NT2/D1 (cell line): Measurements from ENCODE around the gene EEF1E1.

ENCODE experiments used
- DNase-seq: peaks from one replicate; pipeline ENCODE4 v3.0.0-alpha.2; 2011; ENCODE audit warnings: low read depth, low spot score
- H3K27me3 ChIP-seq: 2 replicates; pipeline ENCODE4 v1.6.0; 2011; ENCODE audit warnings: mild to moderate bottlenecking; ENCODE audit not compliant: insufficient read length, insufficient read depth
- H3K36me3 ChIP-seq: 2 replicates; pipeline ENCODE4 v1.6.1; 2011; ENCODE audit warnings: mild to moderate bottlenecking, low read length, mixed read lengths; ENCODE audit not compliant: insufficient read depth, insufficient read length
- H3K4me1 ChIP-seq: 2 replicates; pipeline ENCODE4 v1.5.1; 2011; ENCODE audit not compliant: insufficient read depth, insufficient read length
- H3K4me3 ChIP-seq: 2 replicates; pipeline ENCODE4 v1.5.1; 2011; ENCODE audit warnings: low read depth; ENCODE audit not compliant: insufficient read length
- H3K9ac ChIP-seq: 2 replicates; pipeline ENCODE4 v1.6.0; 2011; ENCODE audit warnings: low read depth; ENCODE audit not compliant: insufficient read length
- H3K9me3 ChIP-seq: 2 replicates; pipeline ENCODE4 v1.5.1; 2011; ENCODE audit warnings: mild to moderate bottlenecking, low read length; ENCODE audit not compliant: insufficient read depth
- SUZ12 ChIP-seq: IDR thresholded peaks from 2 replicates; pipeline ENCODE4 v1.6.1; 2011; ENCODE audit not compliant: insufficient read length, insufficient read depth; ENCODE audit errors: extremely low read depth
- YY1 ChIP-seq: IDR thresholded peaks from 2 replicates; pipeline ENCODE4 v1.6.1; 2011; ENCODE audit not compliant: insufficient read length, insufficient read depth
- ZNF274 ChIP-seq: IDR thresholded peaks from 2 replicates; pipeline ENCODE4 v1.6.1; 2011; ENCODE audit warnings: mild to moderate bottlenecking, low read depth, low read length

The EEF1E1 gene

GRCh38 chr6:8080362-8081151 lies 21.8 kb downstream of the EEF1E1 start:
- peaks cover 23% of the 10 kb centered on the region for H3K36me3 ChIP-seq

GRCh38 chr6:8079126-8079525 lies 23.2 kb downstream of the EEF1E1 start:
- DNase-seq: no peak
- Histone ChIP-seq H3K36me3 (peaks cover 23% of the 10 kb centered on the region), H3K27me3 (no peaks in the 10 kb centered on the region), H3K4me3 (no peak overlapping the region), H3K4me1 (no peaks in the 10 kb centered on the region), H3K9ac (no peak overlapping the region), H3K9me3 (no peaks in the 10 kb centered on the region)
- no peak for TF ChIP-seq ZNF274
- no peak for TF ChIP-seq YY1
- TF ChIP-seq SUZ12: no peak

More at GRCh38 chr6:8080362-8081151, 21.8 kb downstream of the EEF1E1 start:
- TF ChIP-seq SUZ12: no peak
- Histone ChIP-seq H3K4me1 (no peaks in the 10 kb centered on the region), H3K9ac (no peak overlapping the region), H3K27me3 (no peaks in the 10 kb centered on the region), H3K4me3 (no peak overlapping the region), H3K9me3 (no peaks in the 10 kb centered on the region)
- DNase-seq: no peak

GRCh38 chr6:8077991-8078390 lies 24.4 kb downstream of the EEF1E1 start:
- Histone ChIP-seq H3K27me3 (no peaks in the 10 kb centered on the region), H3K9ac (no peak overlapping the region), H3K4me1 (no peaks in the 10 kb centered on the region), H3K9me3 (no peaks in the 10 kb centered on the region), H3K4me3 (no peak overlapping the region), H3K36me3 (peaks cover 16% of the 10 kb centered on the region)
- TF ChIP-seq YY1 (no peak), ZNF274 (no peak), SUZ12 (no peak)
- no peak for DNase-seq

GRCh38 chr6:8075704-8076103 lies 26.6 kb downstream of the EEF1E1 start:
- no peak for DNase-seq
- H3K4me1 ChIP-seq: no peaks in the 10 kb centered on the region
- no peaks in the 10 kb centered on the region for H3K27me3 ChIP-seq
- no peak overlapping the region for H3K9ac ChIP-seq
- no peaks in the 10 kb centered on the region for H3K9me3 ChIP-seq
- peaks cover 11% of the 10 kb centered on the region for H3K36me3 ChIP-seq
- H3K4me3 ChIP-seq: no peak overlapping the region
- TF ChIP-seq YY1: no peak
- TF ChIP-seq ZNF274: no peak
- TF ChIP-seq SUZ12: no peak

GRCh38 chr6:8075185-8075584 lies 27.2 kb downstream of the EEF1E1 start:
- no peak overlapping the region for H3K4me3 ChIP-seq
- H3K4me1 ChIP-seq: no peaks in the 10 kb centered on the region
- no peaks in the 10 kb centered on the region for H3K27me3 ChIP-seq
- no peaks in the 10 kb centered on the region for H3K9me3 ChIP-seq
- TF ChIP-seq SUZ12 (no peak), ZNF274 (no peak), YY1 (no peak)
- H3K36me3 ChIP-seq: peaks cover 7% of the 10 kb centered on the region
- no peak for DNase-seq
- no peak overlapping the region for H3K9ac ChIP-seq

GRCh38 chr6:8074213-8074612 lies 28.1 kb downstream of the EEF1E1 start:
- Histone ChIP-seq H3K36me3 (peaks cover 7% of the 10 kb centered on the region), H3K27me3 (no peaks in the 10 kb centered on the region), H3K9ac (no peak overlapping the region), H3K4me1 (no peaks in the 10 kb centered on the region), H3K4me3 (no peak overlapping the region), H3K9me3 (no peaks in the 10 kb centered on the region)
- no peak for DNase-seq
- no peak for TF ChIP-seq ZNF274
- no peak for TF ChIP-seq SUZ12
- TF ChIP-seq YY1: no peak

GRCh38 chr6:8073758-8074157 lies 28.6 kb downstream of the EEF1E1 start:
- H3K4me3 ChIP-seq: no peak overlapping the region

GRCh38 chr6:8070718-8071117 lies 31.6 kb downstream of the EEF1E1 start:
- Histone ChIP-seq H3K4me1 (no peaks in the 10 kb centered on the region), H3K4me3 (no peak overlapping the region), H3K9ac (no peak overlapping the region), H3K36me3 (no peaks in the 10 kb centered on the region), H3K9me3 (no peaks in the 10 kb centered on the region), H3K27me3 (no peaks in the 10 kb centered on the region)
- DNase-seq: no peak
- no peak for TF ChIP-seq ZNF274
- TF ChIP-seq YY1: no peak
- TF ChIP-seq SUZ12: no peak

More at GRCh38 chr6:8073758-8074157, 28.6 kb downstream of the EEF1E1 start:
- peaks cover 7% of the 10 kb centered on the region for H3K36me3 ChIP-seq
- no peaks in the 10 kb centered on the region for H3K27me3 ChIP-seq
- no peak for DNase-seq
- no peak overlapping the region for H3K9ac ChIP-seq
- H3K9me3 ChIP-seq: no peaks in the 10 kb centered on the region
- no peaks in the 10 kb centered on the region for H3K4me1 ChIP-seq
- no peak for TF ChIP-seq ZNF274
- TF ChIP-seq YY1: no peak
- TF ChIP-seq SUZ12: no peak
